Liver (tissue), 9 donors: ENCODE measurements around the gene UBA1. TPM values are rescaled to one million over a fixed set of nuclear protein-coding genes. Genes with fewer than 3 reads are reported as not detected.

Source experiments
- DNase-seq: peaks from one replicate; pipeline ENCODE4 v3.0.0-alpha.2; 2017; ENCODE audit warnings: low spot score
- H3K27ac ChIP-seq, 2 donors: one replicate each; pipeline ENCODE4 v1.7.0; 2013; ENCODE audit warnings: inconsistent platforms in 2 of 2, low read length in 2 of 2, control low read depth in 1 of 2, low read depth in 1 of 2, mild to moderate bottlenecking in 1 of 2
- H3K27me3 ChIP-seq, 4 donors: one replicate each; pipeline versions ENCODE4 v1.6.1 to v1.7.0; 2013; ENCODE audit warnings: low read length in 3 of 4, inconsistent platforms in 1 of 4, mild to moderate bottlenecking in 1 of 4, moderate library complexity in 1 of 4; ENCODE audit not compliant: control insufficient read depth in 4 of 4, insufficient read depth in 4 of 4
- H3K36me3 ChIP-seq, 4 donors: one replicate each; pipeline versions ENCODE4 v1.6.1 to v1.7.0; 2013; ENCODE audit warnings: low read length in 3 of 4, mild to moderate bottlenecking in 3 of 4, low read depth in 1 of 4, moderate library complexity in 1 of 4; ENCODE audit not compliant: control insufficient read depth in 4 of 4, insufficient read depth in 3 of 4
- H3K4me1 ChIP-seq, 4 donors: one replicate each; pipeline versions ENCODE4 v1.6.1 to v1.7.0; 2013; ENCODE audit warnings: low read length in 3 of 4, mild to moderate bottlenecking in 3 of 4, moderate library complexity in 1 of 4; ENCODE audit not compliant: control insufficient read depth in 4 of 4, insufficient read depth in 4 of 4
- H3K4me3 ChIP-seq, 3 donors: one replicate each; pipeline versions ENCODE4 v1.6.1 to v1.7.0; 2013; ENCODE audit warnings: low read length in 3 of 3, control low read depth in 1 of 3, low read depth in 1 of 3, mild to moderate bottlenecking in 1 of 3
- H3K9ac ChIP-seq, 2 donors: one replicate each; pipeline ENCODE4 v1.7.0; 2013; ENCODE audit warnings: low read length in 2 of 2, mild to moderate bottlenecking in 2 of 2, moderate library complexity in 2 of 2, control low read depth in 1 of 2, low read depth in 1 of 2
- H3K9me3 ChIP-seq, 4 donors: one replicate each; pipeline versions ENCODE4 v1.6.1 to v1.7.0; 2013; ENCODE audit warnings: low read length in 3 of 4; ENCODE audit not compliant: control insufficient read depth in 4 of 4
- ATF3 ChIP-seq: IDR thresholded peaks from 2 replicates; pipeline ENCODE4 v1.6.1; 2016; ENCODE audit warnings: antibody characterized with exemption
- CTCF ChIP-seq: fragments of 150-350 bp; IDR thresholded peaks from 2 replicates; pipeline ENCODE4 v1.5.1; 2017; ENCODE audit warnings: improper control_type of control experiment, low read depth, low read length; ENCODE audit not compliant: missing input control
- EGR1 ChIP-seq, 2 donors: IDR thresholded peaks; 2 replicates each; pipeline ENCODE4 v1.6.1; 2016 to 2018; ENCODE audit warnings: antibody characterized with exemption in 2 of 2, low read depth in 2 of 2
- FOXA1 ChIP-seq: IDR thresholded peaks from 2 replicates; pipeline ENCODE4 v1.6.1; 2016; ENCODE audit warnings: antibody characterized with exemption
- GABPA ChIP-seq, 2 donors: IDR thresholded peaks in 1 of 2; conservative IDR thresholded peaks in 1 of 2; 2 replicates each; pipeline ENCODE4 v1.6.1; 2016; ENCODE audit warnings: antibody characterized with exemption in 2 of 2, mild to moderate bottlenecking in 1 of 2, moderate library complexity in 1 of 2
- JUND ChIP-seq, 2 donors: IDR thresholded peaks; 2 replicates each; pipeline ENCODE4 v1.6.1; 2016; ENCODE audit warnings: antibody characterized with exemption in 2 of 2
- MAX ChIP-seq: IDR thresholded peaks from 2 replicates; pipeline ENCODE4 v1.6.1; 2016; ENCODE audit warnings: antibody characterized with exemption
- NR2F2 ChIP-seq: IDR thresholded peaks from 2 replicates; pipeline ENCODE4 v1.6.1; 2016; ENCODE audit warnings: antibody characterized with exemption
- RAD21 ChIP-seq, 2 donors: IDR thresholded peaks; 2 replicates each; pipeline ENCODE4 v1.6.1; 2016; ENCODE audit warnings: antibody characterized with exemption in 2 of 2, mild to moderate bottlenecking in 2 of 2
- REST ChIP-seq: IDR thresholded peaks from 2 replicates; pipeline ENCODE4 v1.6.1; 2016; ENCODE audit warnings: antibody characterized with exemption, mild to moderate bottlenecking
- SP1 ChIP-seq: IDR thresholded peaks from 2 replicates; pipeline ENCODE4 v1.6.1; 2018; ENCODE audit warnings: antibody characterized with exemption, mild to moderate bottlenecking
- TAF1 ChIP-seq: conservative IDR thresholded peaks from 2 replicates; pipeline ENCODE4 v1.6.1; 2016; ENCODE audit warnings: antibody characterized with exemption, mild to moderate bottlenecking
- YY1 ChIP-seq: IDR thresholded peaks from 2 replicates; pipeline ENCODE4 v1.6.1; 2016; ENCODE audit warnings: antibody characterized with exemption, mild to moderate bottlenecking
- ZBTB33 ChIP-seq: IDR thresholded peaks from 2 replicates; pipeline ENCODE4 v1.6.1; 2016; ENCODE audit warnings: antibody characterized with exemption
- WGBS: extraction: QIAGEN DNeasy Blood & Tissue Kit; methylation state at CpG from one replicate; pipeline ENCODE4 v1.1.7; 2013; 5-methylcytosine and 5-hydroxymethylcytosine counted together
- polyA plus RNA-seq, 2 donors: library from polyadenylated mRNA; stranded (reverse) in 1 of 2; unstranded in 1 of 2; fragments of 200-250 nt in 1 of 2; fragments of >200 nt in 1 of 2; fragmentation: Nextera tagmentation in 1 of 2; extraction: Ambion mirVana in 1 of 2; gene quantifications; one replicate each; pipeline versions ENCODE4 v1.2.1 to v1.2.3, GENCODE V29; 2013 to 2015
- total RNA-seq, 2 donors: library from RNA; depleted of rRNA; stranded (reverse); fragments of >200 nt; gene quantifications; one replicate each; pipeline ENCODE4 v1.2.3, GENCODE V29; 2014
- donor health status: healthy.
- donor health status: healthy.
- donor health status: healthy.
- donor health status: healthy.
- donor health status: healthy.

The UBA1 gene
- total and polyA plus RNA-seq, 4 donors = 39.8 to 85.4 (median 68.7) TPM

- Histone ChIP-seq H3K9me3 (no peaks in the 10 kb centered on the region), H3K4me3 (no peak overlapping the region), H3K36me3 (peaks cover 11 to 58% (median 15%) of the 10 kb centered on the region in 4 donors), H3K27me3 (no peaks in the 10 kb centered on the region), H3K27ac (no peak overlapping the region), H3K9ac (no peak overlapping the region), H3K4me1 (no peaks in the 10 kb centered on the region)
- no peak for DNase-seq
- 95% methylated on average over 12 of the region's 12 CpGs for WGBS
- TF ChIP-seq NR2F2 (no peak), ATF3 (no peak), ZBTB33 (no peak), CTCF (no peak), FOXA1 (no peak), GABPA (IDR thresholded peaks at IDR 0.05 in 1 of 2, conservative IDR thresholded peaks at IDR 0.05 in 1 of 2) (no peak), MAX (no peak), RAD21 (IDR thresholded peaks at IDR 0.05) (no peak), JUND (IDR thresholded peaks at IDR 0.05) (no peak), YY1 (no peak), EGR1 (IDR thresholded peaks at IDR 0.05; ENCODE audit: low read depth in 2 of 2) (no peak), REST (no peak)
Measured at GRCh38 chrX:47175588-47175980, 18.0 kb upstream of the UBA1 start.

GRCh38 chrX:47176101-47176740, 17.4 kb upstream of the UBA1 start:
- 94% methylated on average over 23 of the region's 23 CpGs for WGBS
- H3K27ac ChIP-seq = no peak overlapping the region
- H3K4me1 ChIP-seq = no peaks in the 10 kb centered on the region
- TF ChIP-seq TAF1 (no peak), NR2F2 (no peak), SP1 (no peak), ATF3 (no peak), FOXA1 (no peak)
- H3K9ac ChIP-seq = no peak overlapping the region
- no peaks in the 10 kb centered on the region for H3K9me3 ChIP-seq
- H3K36me3 ChIP-seq = peaks cover 12 to 62% (median 14%) of the 10 kb centered on the region in 4 donors
- no peak for DNase-seq
- H3K4me3 ChIP-seq = no peak overlapping the region
- no peaks in the 10 kb centered on the region for H3K27me3 ChIP-seq
